GM18867 (cell line): ENCODE data around the gene ADGRG7.
A peak's percentile ranks its signal among the peaks of the same experiment; 100 is the strongest.

ENCODE experiments used
- ATAC-seq: cut with Tn5 transposase; IDR thresholded peaks from one replicate; pipeline ENCODE4 v1.9.1; 2021; ENCODE audit warnings: mild to moderate bottlenecking, moderate library complexity; ENCODE audit not compliant: unreplicated experiment

Gene ADGRG7

GRCh38 chr3:100697172-100697571 is 87.8 kb downstream of the ADGRG7 start:
- ATAC-seq = no peak

- no peak for ATAC-seq
Measured at GRCh38 chr3:100697723-100698285, 88.4 kb downstream of the ADGRG7 start.

- no peak for ATAC-seq
Measured at GRCh38 chr3:100698736-100699135, 89.3 kb downstream of the ADGRG7 start.

- no peak for ATAC-seq
Measured at GRCh38 chr3:100700708-100701107, 91.3 kb downstream of the ADGRG7 start.

- ATAC-seq = peak; percentile 54
Measured at GRCh38 chr3:100702082-100702979, 92.9 kb downstream of the ADGRG7 start.

GRCh38 chr3:100702980-100703345 is 93.6 kb downstream of the ADGRG7 start:
- no peak for ATAC-seq

- ATAC-seq = no peak
Measured at GRCh38 chr3:100703865-100704264, 94.5 kb downstream of the ADGRG7 start.

GRCh38 chr3:100706365-100706764 is 97.0 kb downstream of the ADGRG7 start:
- no peak for ATAC-seq

- ATAC-seq = no peak
Measured at GRCh38 chr3:100708644-100708988, 99.2 kb downstream of the ADGRG7 start.

- ATAC-seq = peak; percentile 92
Measured at GRCh38 chr3:100708989-100709841, 99.8 kb downstream of the ADGRG7 start, which contains the start of gene TFG. TSS of gene TFG (plus strand) at chr3:100709494. CDS start at chr3:100713686, 4,192 bp downstream.

- no peak for ATAC-seq
Measured at GRCh38 chr3:100709842-100710260, 100.5 kb downstream of the ADGRG7 start.

GRCh38 chr3:100710261-100710968 is 101.0 kb downstream of the ADGRG7 start:
- ATAC-seq = peak; percentile 40

GRCh38 chr3:100715176-100715575 is 105.8 kb downstream of the ADGRG7 start:
- no peak for ATAC-seq

GRCh38 chr3:100717063-100717462 is 107.7 kb downstream of the ADGRG7 start:
- ATAC-seq = no peak

GRCh38 chr3:100717637-100718487 is 108.5 kb downstream of the ADGRG7 start:
- ATAC-seq = no peak

GRCh38 chr3:100719136-100719535 is 109.7 kb downstream of the ADGRG7 start:
- no peak for ATAC-seq

- ATAC-seq = no peak
Measured at GRCh38 chr3:100720426-100720825, 111.0 kb downstream of the ADGRG7 start.

- no peak for ATAC-seq
Measured at GRCh38 chr3:100725935-100726513, 116.6 kb downstream of the ADGRG7 start.

- ATAC-seq = no peak
Measured at GRCh38 chr3:100726706-100727105, 117.3 kb downstream of the ADGRG7 start.

GRCh38 chr3:100730524-100730923 is 121.1 kb downstream of the ADGRG7 start:
- ATAC-seq = no peak
